HEK293T (cell line): Measurements from ENCODE around the gene IL4I1.

Source experiments
- CTBP1 ChIP-seq: fragments of 450-650 bp; IDR thresholded peaks from 2 replicates; pipeline ENCODE4 v1.6.1; 2016; ENCODE audit warnings: borderline replicate concordance
- FOXM1 ChIP-seq: fragments of 450-650 bp; IDR thresholded peaks from 2 replicates; pipeline ENCODE4 v1.6.1; 2017; ENCODE audit warnings: mild to moderate bottlenecking, borderline replicate concordance
- SP1 ChIP-seq: fragments of 450-650 bp; IDR thresholded peaks from 2 replicates; pipeline ENCODE4 v1.6.1; 2017
- TARDBP ChIP-seq: fragments of 450-650 bp; IDR thresholded peaks from 2 replicates; pipeline ENCODE4 v1.6.1; 2016
- ZNF384 ChIP-seq: fragments of 450-650 bp; IDR thresholded peaks from 2 replicates; pipeline ENCODE4 v1.6.1; 2016

DNA sequence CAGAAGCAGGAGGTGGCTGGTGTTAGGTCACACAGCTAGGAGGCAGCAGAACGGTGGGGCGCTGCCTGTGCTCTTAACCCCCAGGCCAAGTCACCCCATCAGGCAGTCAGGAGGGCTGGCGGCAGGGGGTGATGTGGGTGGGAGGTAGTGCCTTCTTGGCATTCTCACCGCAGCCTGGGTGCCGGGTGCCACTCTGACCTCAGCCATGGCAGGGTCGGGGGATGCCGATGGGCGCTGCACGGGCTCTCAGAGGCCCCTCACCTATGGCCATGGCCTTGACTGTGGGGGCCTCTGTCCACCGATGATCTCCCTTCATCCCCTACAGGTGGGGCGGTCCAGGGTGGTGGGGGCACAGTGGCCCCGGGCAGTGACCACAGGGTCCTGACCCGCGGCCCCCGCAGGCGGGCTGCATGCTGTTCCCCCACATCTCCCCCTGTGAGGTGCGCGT is 40.1 kb downstream of the IL4I1 start:
- no peak for TF ChIP-seq SP1
- no peak for TF ChIP-seq ZNF384
- TF ChIP-seq FOXM1: no peak
- no peak for TF ChIP-seq TARDBP
- TF ChIP-seq CTBP1: no peak
